ENCODE measurements around the gene GRM1. TPM values are rescaled to one million over a fixed set of nuclear protein-coding genes. Genes with fewer than 3 reads are reported as not detected.

GRM1 gene
- total and polyA plus RNA-seq, 5 experiments from 2014 or later = not detected

GRCh38 chr6:146295695-146296094 is 266.8 kb downstream of the GRM1 start:
- no peak overlapping the region for H3K4me3 Mint-ChIP-seq
- DNase-seq (no peak), ATAC-seq (no peak)
- POLR2A ChIA-PET = no interaction called here
- H3K9me3 Mint-ChIP-seq = no peaks in the 10 kb centered on the region
- no peak overlapping the region for H3K27ac Mint-ChIP-seq
- H3K27me3 Mint-ChIP-seq = peaks cover 0 to 4% (median 0%) of the 10 kb centered on the region in 5 donors
- no peaks in the 10 kb centered on the region for H3K4me1 Mint-ChIP-seq
- no peaks in the 10 kb centered on the region for H3K36me3 Mint-ChIP-seq

- H3K27me3 Mint-ChIP-seq = peaks cover 0 to 4% (median 3%) of the 10 kb centered on the region in 5 donors
These were observed 269.0 kb downstream of the GRM1 start for GRCh38 chr6:146297815-146298214.

GRCh38 chr6:146300521-146300920 is 271.7 kb downstream of the GRM1 start:
- no peaks in the 10 kb centered on the region for H3K9me3 Mint-ChIP-seq
- no peak overlapping the region for H3K27ac Mint-ChIP-seq
- H3K36me3 Mint-ChIP-seq = no peaks in the 10 kb centered on the region
- ATAC-seq = no peak
- no peaks in the 10 kb centered on the region for H3K4me1 Mint-ChIP-seq
- no peak for DNase-seq
- POLR2A ChIA-PET = no interaction called here
- peaks cover 0 to 4% (median 3%) of the 10 kb centered on the region in 5 donors for H3K27me3 Mint-ChIP-seq
- no peak overlapping the region for H3K4me3 Mint-ChIP-seq

More at GRCh38 chr6:146297815-146298214, 269.0 kb downstream of the GRM1 start:
- H3K4me1 Mint-ChIP-seq = no peaks in the 10 kb centered on the region
- H3K36me3 Mint-ChIP-seq = no peaks in the 10 kb centered on the region
- no peak for ATAC-seq
- H3K4me3 Mint-ChIP-seq = no peak overlapping the region
- H3K27ac Mint-ChIP-seq = no peak overlapping the region
- H3K9me3 Mint-ChIP-seq = no peaks in the 10 kb centered on the region
- no peak for DNase-seq
- POLR2A ChIA-PET = no interaction called here

GRCh38 chr6:146301764-146302163 is 272.9 kb downstream of the GRM1 start:
- ATAC-seq (no peak), DNase-seq (no peak)
- POLR2A ChIA-PET = no interaction called here
- no peaks in the 10 kb centered on the region for H3K4me1 Mint-ChIP-seq
- H3K4me3 Mint-ChIP-seq = no peak overlapping the region
- H3K27ac Mint-ChIP-seq = no peak overlapping the region
- peaks cover 0 to 4% (median 3%) of the 10 kb centered on the region in 5 donors for H3K27me3 Mint-ChIP-seq
- no peaks in the 10 kb centered on the region for H3K36me3 Mint-ChIP-seq
- H3K9me3 Mint-ChIP-seq = no peaks in the 10 kb centered on the region

GRCh38 chr6:146302994-146303393 is 274.1 kb downstream of the GRM1 start:
- Mint-ChIP-seq H3K4me1 (no peaks in the 10 kb centered on the region), H3K27ac (no peak overlapping the region), H3K36me3 (no peaks in the 10 kb centered on the region), H3K4me3 (no peak overlapping the region), H3K27me3 (peaks cover 0 to 4% (median 2%) of the 10 kb centered on the region in 5 donors), H3K9me3 (no peaks in the 10 kb centered on the region)
- POLR2A ChIA-PET = no interaction called here
- no peak for ATAC-seq
- no peak for DNase-seq

GRCh38 chr6:146304181-146304580 is 275.3 kb downstream of the GRM1 start:
- no peaks in the 10 kb centered on the region for H3K4me1 Mint-ChIP-seq
- H3K9me3 Mint-ChIP-seq = no peaks in the 10 kb centered on the region
- H3K27me3 Mint-ChIP-seq = peaks cover 0 to 4% (median 2%) of the 10 kb centered on the region in 5 donors
- H3K4me3 Mint-ChIP-seq = no peak overlapping the region
- ATAC-seq = no peak
- POLR2A ChIA-PET = no interaction called here
- H3K36me3 Mint-ChIP-seq = no peaks in the 10 kb centered on the region
- DNase-seq = no peak
- no peak overlapping the region for H3K27ac Mint-ChIP-seq

GRCh38 chr6:146305092-146305491 is 276.2 kb downstream of the GRM1 start:
- Mint-ChIP-seq H3K4me3 (no peak overlapping the region), H3K27me3 (peaks cover 0 to 4% (median 0%) of the 10 kb centered on the region in 5 donors), H3K27ac (no peak overlapping the region), H3K4me1 (no peaks in the 10 kb centered on the region), H3K9me3 (no peaks in the 10 kb centered on the region), H3K36me3 (no peaks in the 10 kb centered on the region)
- POLR2A ChIA-PET = no interaction called here
- DNase-seq (no peak), ATAC-seq (no peak)

- Mint-ChIP-seq H3K27me3 (peaks cover 0 to 4% (median 0%) of the 10 kb centered on the region in 5 donors), H3K4me3 (no peak overlapping the region), H3K9me3 (no peaks in the 10 kb centered on the region), H3K4me1 (no peaks in the 10 kb centered on the region), H3K27ac (no peak overlapping the region), H3K36me3 (no peaks in the 10 kb centered on the region)
- ATAC-seq (no peak), DNase-seq (no peak)
- POLR2A ChIA-PET = no interaction called here
These were observed 277.1 kb downstream of the GRM1 start for GRCh38 chr6:146305951-146306350.

- POLR2A ChIA-PET = no interaction called here
- DNase-seq = no peak
- Mint-ChIP-seq H3K27ac (no peak overlapping the region), H3K4me3 (no peak overlapping the region), H3K27me3 (no peaks in the 10 kb centered on the region), H3K9me3 (peaks cover 0 to 3% (median 0%) of the 10 kb centered on the region in 9 donors), H3K4me1 (no peaks in the 10 kb centered on the region), H3K36me3 (no peaks in the 10 kb centered on the region)
- ATAC-seq = no peak
These were observed 281.8 kb downstream of the GRM1 start for GRCh38 chr6:146310628-146311027.

- DNase-seq (no peak), ATAC-seq (no peak)
- no peaks in the 10 kb centered on the region for H3K4me1 Mint-ChIP-seq
- H3K9me3 Mint-ChIP-seq = peaks cover 0 to 3% (median 0%) of the 10 kb centered on the region in 9 donors
- H3K27me3 Mint-ChIP-seq = no peaks in the 10 kb centered on the region
- POLR2A ChIA-PET = no interaction called here
- H3K36me3 Mint-ChIP-seq = no peaks in the 10 kb centered on the region
- no peak overlapping the region for H3K4me3 Mint-ChIP-seq
- no peak overlapping the region for H3K27ac Mint-ChIP-seq
These were observed 282.2 kb downstream of the GRM1 start for GRCh38 chr6:146311079-146311478.

GRCh38 chr6:146312608-146313007 is 283.7 kb downstream of the GRM1 start:
- H3K27ac Mint-ChIP-seq = no peak overlapping the region
- ATAC-seq (no peak), DNase-seq (no peak)
- H3K9me3 Mint-ChIP-seq = peaks cover 0 to 3% (median 0%) of the 10 kb centered on the region in 9 donors
- POLR2A ChIA-PET = no interaction called here
- no peaks in the 10 kb centered on the region for H3K27me3 Mint-ChIP-seq
- H3K36me3 Mint-ChIP-seq = no peaks in the 10 kb centered on the region
- H3K4me3 Mint-ChIP-seq = no peak overlapping the region
- no peaks in the 10 kb centered on the region for H3K4me1 Mint-ChIP-seq

- DNase-seq (no peak), ATAC-seq (no peak)
- H3K9me3 Mint-ChIP-seq = peaks cover 0 to 13% (median 0%) of the 10 kb centered on the region in 9 donors
- H3K4me3 Mint-ChIP-seq = no peak overlapping the region
- POLR2A ChIA-PET = no interaction called here
- H3K4me1 Mint-ChIP-seq = no peaks in the 10 kb centered on the region
- no peaks in the 10 kb centered on the region for H3K36me3 Mint-ChIP-seq
- H3K27me3 Mint-ChIP-seq = no peaks in the 10 kb centered on the region
- no peak overlapping the region for H3K27ac Mint-ChIP-seq
These were observed 286.7 kb downstream of the GRM1 start for GRCh38 chr6:146315381-146316174.

- H3K36me3 Mint-ChIP-seq = no peaks in the 10 kb centered on the region
- no peaks in the 10 kb centered on the region for H3K27me3 Mint-ChIP-seq
- no peak for ATAC-seq
- no peak overlapping the region for H3K27ac Mint-ChIP-seq
- no peaks in the 10 kb centered on the region for H3K4me1 Mint-ChIP-seq
- no peak overlapping the region for H3K4me3 Mint-ChIP-seq
- peaks cover 0 to 14% (median 0%) of the 10 kb centered on the region in 9 donors for H3K9me3 Mint-ChIP-seq
- DNase-seq = no peak
- POLR2A ChIA-PET = no interaction called here
These were observed 287.3 kb downstream of the GRM1 start for GRCh38 chr6:146316175-146316495.

GRCh38 chr6:146331013-146331412 is 302.2 kb downstream of the GRM1 start:
- DNase-seq (no peak), ATAC-seq (no peak)
- Mint-ChIP-seq H3K27me3 (peaks cover 0 to 8% (median 0%) of the 10 kb centered on the region in 5 donors), H3K4me1 (no peaks in the 10 kb centered on the region), H3K9me3 (peaks cover 0 to 7% (median 0%) of the 10 kb centered on the region in 9 donors), H3K36me3 (no peaks in the 10 kb centered on the region), H3K4me3 (no peak overlapping the region), H3K27ac (no peak overlapping the region)
- POLR2A ChIA-PET = no interaction called here
